ENCODE data around the gene BMAL1.
A peak's percentile ranks its signal among the peaks of the same experiment; 100 is the strongest.

BMAL1 gene

DNA sequence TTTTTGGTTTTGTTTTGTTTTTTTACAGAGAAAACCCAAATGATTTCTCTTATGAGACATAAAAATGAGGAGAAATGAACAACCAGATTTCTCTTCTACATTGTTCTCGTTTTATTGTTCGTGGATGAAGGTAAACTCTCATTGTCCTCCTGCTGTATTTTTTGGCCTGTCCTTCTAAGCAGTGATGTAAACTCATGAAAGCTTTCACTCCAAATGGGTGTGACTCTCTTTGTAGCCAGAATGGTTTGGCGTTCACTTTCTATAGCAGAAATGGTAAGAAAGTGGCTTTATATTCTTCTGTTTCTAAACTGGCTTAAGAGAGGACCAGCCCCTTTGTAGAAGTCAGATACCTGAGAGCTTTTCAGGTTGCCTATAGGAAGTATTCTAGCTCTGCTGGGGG is 15.5 kb upstream of the BMAL1 start:
- DNase-seq: no peak

DNA sequence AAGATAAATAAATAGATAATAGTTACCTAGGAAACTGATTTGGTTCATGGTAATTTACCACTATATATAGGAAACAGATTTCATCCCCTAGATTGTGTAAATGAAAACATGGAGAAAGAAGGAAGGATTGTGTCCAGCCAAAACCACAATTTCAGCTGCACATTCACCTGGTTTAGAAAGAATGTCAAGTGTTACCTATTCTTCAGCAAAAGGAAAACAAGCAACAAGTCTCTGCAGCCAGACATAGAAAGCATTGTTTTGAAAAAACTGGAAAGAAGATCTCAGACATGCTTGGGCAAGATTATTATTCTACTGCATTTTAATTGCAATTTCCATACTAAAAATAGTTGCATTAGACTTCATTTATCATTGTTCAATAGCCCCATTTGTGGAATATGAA is 8.8 kb upstream of the BMAL1 start:
- no peak for DNase-seq

DNA sequence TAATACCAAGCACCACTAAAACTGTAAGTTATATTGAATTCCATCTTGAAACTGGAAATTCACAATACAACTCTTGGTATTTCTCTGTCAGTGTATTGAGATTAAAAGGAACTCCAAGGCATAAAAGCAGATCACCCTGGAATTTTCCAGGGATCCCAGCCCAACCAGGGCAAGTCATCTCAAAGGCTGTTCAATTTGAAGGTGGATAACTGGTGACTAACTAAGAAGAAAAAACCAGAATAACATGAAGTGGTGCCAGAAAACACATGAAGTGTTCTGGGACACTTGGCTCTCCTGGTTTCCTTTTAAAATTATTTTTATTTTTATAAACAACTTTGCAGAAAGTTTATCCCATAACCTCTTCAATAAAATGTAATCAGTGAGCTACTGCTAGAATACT is 7.8 kb upstream of the BMAL1 start:
- no peak for DNase-seq

DNA sequence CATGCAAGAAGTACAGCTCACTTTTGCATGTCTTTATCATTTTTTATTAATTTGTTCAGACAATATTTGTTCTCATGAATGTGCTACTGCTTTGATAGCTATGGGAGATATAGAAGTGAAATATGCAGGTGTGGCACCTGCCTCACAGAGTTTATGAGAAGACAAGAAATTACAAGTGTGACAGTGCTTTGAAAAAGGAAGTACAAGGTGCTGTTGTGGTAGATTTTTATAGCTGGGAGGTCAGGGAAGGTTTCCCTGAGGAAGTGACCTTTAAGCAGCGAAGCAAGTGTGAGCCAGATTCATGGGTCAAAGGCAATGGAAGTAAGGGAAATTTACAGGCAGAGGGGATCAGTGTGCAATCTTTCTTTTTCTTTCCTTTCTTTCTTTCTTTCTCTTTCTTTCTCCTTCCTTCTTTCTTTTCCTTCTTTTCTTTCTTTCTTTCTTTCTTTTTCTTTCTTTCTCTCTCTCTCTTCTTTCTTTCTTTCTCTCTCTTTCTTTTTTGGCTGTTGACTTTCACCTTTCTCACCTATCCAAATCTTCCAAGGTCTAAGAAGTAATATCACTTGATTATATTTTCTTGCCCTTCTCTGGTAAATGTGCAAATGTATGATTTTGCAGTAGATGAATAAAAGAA is 6.4 kb upstream of the BMAL1 start:
- no peak for DNase-seq

GRCh38 chr11:13276454-13276831 is 1.1 kb upstream of the BMAL1 start:
- peak; percentile 16 for DNase-seq

GRCh38 chr11:13276832-13277767 is 490 bp upstream of the BMAL1 start:
- peak; percentile 93 for DNase-seq

DNA sequence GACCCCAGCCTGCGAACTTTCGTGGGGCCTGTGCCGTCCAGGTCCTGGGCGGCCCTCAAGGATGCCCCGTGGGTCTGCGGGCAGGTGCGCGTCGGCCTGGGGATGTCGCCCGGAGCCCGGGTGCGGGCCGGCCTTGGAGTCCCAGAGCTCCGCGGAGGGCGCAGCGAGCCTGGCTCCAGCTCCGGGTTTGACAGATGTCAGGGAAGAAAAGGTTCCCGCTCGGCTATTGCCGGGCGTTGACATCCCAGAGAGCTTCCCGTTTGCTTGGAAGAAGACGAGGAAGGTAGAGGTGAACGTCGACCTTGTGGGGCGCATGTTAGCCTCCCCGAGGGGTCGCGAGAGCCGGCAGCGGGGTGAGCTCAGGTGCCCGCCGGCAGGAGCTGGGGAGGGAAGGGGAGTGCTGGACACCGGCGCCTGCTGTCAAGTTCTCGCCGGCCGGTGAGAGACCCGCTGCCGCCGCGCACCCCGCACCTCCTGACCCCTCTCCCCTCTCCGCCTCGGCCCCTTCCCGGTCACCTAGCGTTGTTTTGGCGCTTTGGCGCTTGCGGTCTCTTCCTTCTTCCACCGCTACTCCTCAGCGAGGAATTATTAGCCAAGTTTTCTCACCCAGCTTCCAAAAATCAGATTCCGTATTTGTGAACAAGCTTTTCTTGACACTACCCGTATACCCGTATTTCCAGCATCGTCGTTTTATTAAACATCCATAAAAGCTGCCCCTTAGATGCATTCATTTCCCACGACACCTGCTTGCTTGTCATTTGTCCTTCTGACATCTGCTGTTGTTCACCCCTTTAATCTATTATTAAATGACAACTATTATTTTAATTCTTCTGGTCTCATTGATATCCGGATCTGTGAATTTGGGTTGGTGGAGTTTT is 1.3 kb downstream of the BMAL1 start:
- no peak for DNase-seq

- DNase-seq: no peak
Observed at GRCh38 chr11:13279487-13279834, 1.9 kb downstream of the BMAL1 start.

- no peak for DNase-seq
Observed at GRCh38 chr11:13280092-13280722, 2.6 kb downstream of the BMAL1 start.

DNA sequence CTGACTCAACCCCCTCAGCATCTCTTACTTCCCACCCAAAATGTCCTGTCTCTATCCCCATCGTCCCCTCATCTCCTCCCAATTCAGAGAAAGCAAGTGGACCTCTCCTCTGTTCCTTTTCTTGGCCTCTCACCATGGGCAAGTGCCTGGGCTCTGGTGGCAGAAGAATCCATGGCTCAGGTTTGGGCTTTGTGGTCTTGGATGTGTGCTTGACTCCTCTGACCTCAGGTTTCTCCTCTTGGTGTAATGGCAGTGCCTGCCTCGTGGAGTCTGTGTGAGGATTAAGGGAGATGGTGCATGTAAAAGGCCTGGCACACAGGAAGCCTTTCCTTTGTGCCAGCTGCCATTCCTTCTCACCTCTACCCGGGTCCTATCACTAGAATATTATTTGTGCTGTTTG is 3.2 kb downstream of the BMAL1 start:
- no peak for DNase-seq

DNA sequence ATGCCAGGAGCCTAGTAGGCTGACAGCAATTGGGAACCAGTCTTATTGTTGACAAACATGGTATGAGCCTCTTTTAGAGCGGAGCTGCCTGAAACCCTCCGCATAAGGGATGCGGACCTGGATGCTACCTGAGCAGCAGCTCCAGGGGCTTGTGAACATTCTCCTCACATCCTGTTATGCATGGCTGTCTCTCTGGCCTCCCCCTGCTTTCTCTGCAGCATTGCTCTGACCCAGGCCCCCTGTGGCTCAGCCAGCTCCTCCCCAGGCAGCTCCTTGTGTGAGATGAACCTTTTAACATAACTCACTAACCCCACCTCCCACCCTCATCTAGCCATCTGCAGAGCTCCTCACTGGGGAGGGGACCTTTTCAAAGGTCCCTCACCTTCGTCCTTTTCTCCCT is 6.0 kb downstream of the BMAL1 start:
- no peak for DNase-seq

DNA sequence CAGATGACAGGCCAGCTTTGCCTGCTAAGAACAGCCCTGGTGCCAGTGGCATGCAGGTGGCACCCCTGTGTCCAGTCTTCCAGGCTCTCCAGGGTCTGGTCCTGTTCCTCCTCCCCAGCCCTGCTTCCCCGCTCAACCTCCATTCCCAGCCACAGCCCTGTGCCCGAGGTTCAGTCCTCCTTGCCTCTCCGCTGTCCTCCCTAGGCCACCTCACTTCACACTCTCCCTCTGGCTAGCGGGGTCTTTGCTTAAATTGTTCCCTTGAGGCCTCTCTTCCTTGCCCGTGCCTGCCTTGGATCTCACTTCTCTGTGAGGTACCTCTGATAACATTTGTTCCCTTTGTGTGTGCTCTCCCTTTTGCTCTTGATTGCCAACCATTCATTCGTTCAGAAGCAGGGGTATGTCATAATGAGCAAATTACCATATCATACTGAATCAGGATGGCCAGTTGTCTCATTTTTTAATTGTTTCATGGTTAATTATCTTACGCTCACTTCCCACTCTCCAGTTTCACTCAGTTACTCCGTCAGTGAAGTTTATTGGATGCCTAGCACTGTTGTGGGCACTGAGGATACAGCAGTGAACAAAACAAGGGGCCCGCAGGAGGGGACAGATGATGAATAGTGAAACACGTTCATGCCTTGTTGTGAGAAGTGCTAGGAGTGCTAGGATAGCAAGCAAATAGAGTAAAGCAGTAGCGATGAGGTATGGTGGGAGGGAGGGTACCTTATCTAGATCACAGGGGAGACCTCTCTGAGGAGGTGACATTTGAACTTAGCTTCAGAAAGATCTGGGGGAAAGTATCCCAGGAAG is 7.4 kb downstream of the BMAL1 start:
- DNase-seq: no peak

- no peak for DNase-seq
Observed at GRCh38 chr11:13286279-13286821, 8.8 kb downstream of the BMAL1 start.

DNA sequence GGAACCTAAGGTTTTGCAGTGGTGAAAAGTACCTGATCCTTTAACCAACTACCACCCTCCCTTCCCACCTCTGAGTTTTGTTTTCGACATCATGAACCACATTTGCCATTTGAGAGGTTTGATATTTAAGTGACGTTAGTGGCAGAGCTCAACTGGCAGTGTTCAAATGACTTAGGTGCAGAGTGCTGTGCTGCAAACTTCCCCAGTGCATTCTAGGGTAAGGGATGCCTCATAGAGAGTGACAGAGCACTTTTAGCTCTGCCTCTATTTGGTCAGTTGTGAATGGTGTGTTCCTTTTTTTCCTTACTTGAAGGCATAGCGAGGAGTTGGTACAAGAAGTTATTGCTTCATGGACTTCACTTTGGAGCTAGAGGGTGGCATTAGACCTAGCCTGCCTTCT is 9.4 kb downstream of the BMAL1 start:
- no peak for DNase-seq

DNA sequence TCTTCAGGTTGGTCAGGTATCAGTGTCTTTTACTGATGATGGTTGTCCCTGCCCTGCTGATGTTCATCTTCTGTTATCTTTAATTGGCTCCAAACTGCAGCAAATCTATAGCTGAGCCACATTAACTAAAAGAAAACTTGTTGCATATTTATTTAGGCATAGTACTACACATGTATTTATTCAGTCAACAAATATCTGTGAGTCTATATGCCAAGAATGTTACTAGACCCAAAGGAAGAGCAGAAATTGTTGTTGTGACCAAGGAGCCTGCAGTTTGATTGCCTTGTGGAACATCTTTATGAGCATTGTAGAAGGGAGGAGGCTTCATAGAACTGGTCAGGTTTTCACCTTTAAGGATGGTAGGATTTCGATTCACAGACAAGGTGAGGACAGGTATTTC is 10.1 kb downstream of the BMAL1 start:
- no peak for DNase-seq

- DNase-seq: no peak
Observed at GRCh38 chr11:13288375-13289029, 10.9 kb downstream of the BMAL1 start.

- DNase-seq: no peak
Observed at GRCh38 chr11:13289081-13289480, 11.5 kb downstream of the BMAL1 start.

- DNase-seq: no peak
Observed at GRCh38 chr11:13290221-13290980, 12.8 kb downstream of the BMAL1 start.

DNA sequence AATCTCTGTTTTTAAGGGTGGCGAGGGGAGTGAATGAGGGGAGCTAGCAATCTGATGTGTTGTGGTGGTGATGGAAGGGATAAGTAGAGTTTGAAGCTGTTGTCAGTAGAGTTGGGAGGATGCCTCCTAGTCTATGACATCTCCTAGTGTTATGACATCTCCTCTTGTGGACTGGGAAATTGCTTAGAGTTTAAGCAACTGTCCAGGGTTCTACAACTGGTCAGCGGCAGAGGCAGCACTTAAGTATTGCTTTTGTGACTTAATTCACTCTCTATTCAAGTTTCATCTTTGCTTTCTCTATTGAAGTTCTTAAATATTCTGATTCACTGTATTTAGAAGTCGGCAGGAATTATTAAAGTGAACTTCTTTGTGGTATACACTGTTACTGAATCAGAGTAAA is 13.8 kb downstream of the BMAL1 start:
- DNase-seq: no peak

DNA sequence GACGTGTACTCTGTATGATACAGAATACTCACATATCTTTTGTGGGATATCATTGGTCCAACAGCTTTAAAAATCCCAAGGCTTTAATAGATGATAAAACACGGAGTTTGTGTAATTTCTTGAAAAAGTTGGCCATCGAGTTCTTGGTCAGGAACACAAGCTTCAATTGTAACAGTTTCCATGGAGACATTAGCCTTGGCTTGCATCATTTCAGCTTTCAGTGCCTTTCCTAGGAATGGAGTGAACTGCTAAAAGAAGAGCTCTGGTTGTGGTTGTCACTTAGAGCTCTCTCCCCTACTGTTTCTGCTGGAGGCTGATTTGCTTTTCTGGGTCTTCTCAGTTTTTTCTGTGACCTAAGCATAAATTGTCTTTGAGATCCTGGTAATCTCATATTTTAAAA is 14.2 kb downstream of the BMAL1 start:
- no peak for DNase-seq

- DNase-seq: no peak
Observed at GRCh38 chr11:13292970-13293369, 15.4 kb downstream of the BMAL1 start.
